CD4-positive, CD25-positive, alpha-beta regulatory T cell (primary cell): ENCODE results near the gene LRMDA. TPM values are rescaled to one million over a fixed set of nuclear protein-coding genes. Genes with fewer than 3 reads are reported as not detected.

Source experiments
- ATAC-seq, 2 donors: fragments of 150-1000 bp; cut with Tn5 transposase; one replicate each; pipeline ENCODE4 v1.10.0; 2021; ENCODE audit warnings: low read depth in 2 of 2, moderate number of reproducible peaks in 2 of 2, moderate library complexity in 1 of 2
- DNase-seq, 3 donors: peaks; one replicate each; pipeline versions ENCODE4 v3.0.0 to v3.0.0-alpha.2; 2012 to 2022; ENCODE audit warnings: mixed read lengths in 1 of 3
- H3K27ac ChIP-seq: one replicate; pipeline ENCODE4 v1.7.0; 2013; ENCODE audit warnings: mild to moderate bottlenecking, low read length; ENCODE audit not compliant: insufficient read depth, poor library complexity, severe bottlenecking
- H3K27me3 ChIP-seq: one replicate; pipeline ENCODE4 v1.7.0; 2013; ENCODE audit warnings: low read length; ENCODE audit not compliant: control insufficient read depth, insufficient read depth
- H3K36me3 ChIP-seq: one replicate; pipeline ENCODE4 v1.7.0; 2013; ENCODE audit warnings: mild to moderate bottlenecking, low read length, moderate library complexity; ENCODE audit not compliant: control insufficient read depth, insufficient read depth
- H3K4me1 ChIP-seq: 2 replicates; pipeline ENCODE4 v1.7.0; 2013; ENCODE audit warnings: mild to moderate bottlenecking, low read length; ENCODE audit not compliant: insufficient read depth, control insufficient read depth, poor library complexity, severe bottlenecking
- H3K4me3 ChIP-seq: one replicate; pipeline ENCODE4 v1.7.0; 2013; ENCODE audit warnings: low read depth, mild to moderate bottlenecking, low read length, moderate library complexity
- H3K9me3 ChIP-seq, 2 experiments: 1 replicate in 1 of 2; 2 replicates in 1 of 2; pipeline ENCODE4 v1.7.0; 2013; ENCODE audit warnings: low read length in 2 of 2, mild to moderate bottlenecking in 1 of 2, moderate library complexity in 1 of 2; ENCODE audit not compliant: control insufficient read depth in 2 of 2
- H3K27ac Mint-ChIP-seq, 3 donors: one replicate each; pipeline ENCODE4 v1.8.0; 2020 to 2022; ENCODE audit warnings: mild to moderate bottlenecking in 3 of 3, mixed read lengths in 3 of 3, moderate library complexity in 2 of 3
- H3K27me3 Mint-ChIP-seq: one replicate; pipeline ENCODE4 v1.8.0; 2022; ENCODE audit warnings: mild to moderate bottlenecking, mixed read lengths
- H3K36me3 Mint-ChIP-seq: one replicate; pipeline ENCODE4 v1.8.0; 2020; ENCODE audit warnings: mixed read lengths
- H3K4me1 Mint-ChIP-seq, 4 donors: one replicate each; pipeline ENCODE4 v1.8.0; 2020 to 2022; ENCODE audit warnings: mixed read lengths in 4 of 4, mild to moderate bottlenecking in 1 of 4
- H3K4me3 Mint-ChIP-seq, 4 donors: one replicate each; pipeline ENCODE4 v1.8.0; 2020 to 2022; ENCODE audit warnings: mild to moderate bottlenecking in 4 of 4, mixed read lengths in 4 of 4, moderate library complexity in 3 of 4
- H3K9me3 Mint-ChIP-seq, 7 donors: one replicate each; pipeline ENCODE4 v1.8.0; 2020 to 2022; ENCODE audit warnings: mixed read lengths in 7 of 7, mild to moderate bottlenecking in 3 of 7, moderate library complexity in 2 of 7
- polyA plus RNA-seq, 4 donors: library from polyadenylated mRNA; unstranded; fragments of 300-500 nt; fragmentation: Illumina TruSeq; gene quantifications; one replicate each; pipeline ENCODE4 v1.2.3, GENCODE V29; 2021
- total RNA-seq: library from RNA; stranded (reverse); gene quantifications from one replicate; pipeline ENCODE4 v1.2.3, GENCODE V29; 2022

Gene LRMDA
- total and polyA plus RNA-seq, 5 donors from 2014 or later = 0.10 TPM; not detected in 4

GRCh38 chr10:75493464-75493863, 62.0 kb downstream of the LRMDA start:
- no peak for ATAC-seq
- Histone ChIP-seq H3K4me3 (no peak overlapping the region), H3K27me3 (no peaks in the 10 kb centered on the region), H3K36me3 (no peaks in the 10 kb centered on the region), H3K9me3 (no peaks in the 10 kb centered on the region), H3K27ac (no peak overlapping the region), H3K4me1 (no peaks in the 10 kb centered on the region)
- H3K27me3 Mint-ChIP-seq = peaks cover 4% of the 10 kb centered on the region
- H3K36me3 Mint-ChIP-seq = no peaks in the 10 kb centered on the region
- no peak overlapping the region for H3K27ac Mint-ChIP-seq
- H3K4me3 Mint-ChIP-seq = no peak overlapping the region
- peaks cover 0 to 4% (median 0%) of the 10 kb centered on the region in 7 donors for H3K9me3 Mint-ChIP-seq
- DNase-seq = no peak
- no peaks in the 10 kb centered on the region for H3K4me1 Mint-ChIP-seq

DNA sequence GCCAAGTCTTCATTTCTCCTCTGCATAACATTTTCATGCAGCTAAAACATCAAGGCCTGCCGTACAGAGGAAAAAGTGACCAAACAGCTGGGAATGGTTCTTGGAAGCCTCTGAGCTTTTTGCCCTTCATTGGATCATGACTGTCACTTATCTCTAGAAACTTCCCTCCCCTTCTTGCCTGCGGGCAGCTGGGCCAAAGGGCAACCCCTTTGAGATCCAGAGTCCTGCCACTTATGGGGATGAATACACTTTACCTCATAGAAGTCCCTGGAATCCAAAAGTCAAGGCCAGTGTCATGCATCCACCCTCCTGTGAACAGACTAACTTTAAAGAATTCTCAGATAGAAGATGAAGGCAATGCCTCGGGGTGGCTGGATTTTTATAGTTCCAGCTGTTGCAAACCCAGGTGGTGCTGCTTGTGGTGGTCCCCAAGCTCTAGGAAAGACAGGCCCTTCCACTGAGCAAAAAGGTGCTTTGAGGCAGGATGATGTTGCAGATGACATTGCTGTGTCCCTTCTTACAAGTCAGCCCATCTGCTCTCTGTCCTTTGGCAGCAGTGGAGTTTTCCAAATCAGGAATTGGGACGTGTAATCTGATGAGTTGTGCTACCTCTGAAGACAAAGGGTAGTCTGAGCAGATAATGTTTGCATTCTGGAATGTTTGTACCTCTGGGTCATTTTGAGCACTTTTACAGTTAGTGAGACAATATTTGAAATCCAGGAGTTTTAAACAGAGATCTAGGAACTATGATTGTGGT, 64.2 kb downstream of the LRMDA start:
- no peaks in the 10 kb centered on the region for H3K4me1 ChIP-seq
- no peaks in the 10 kb centered on the region for H3K9me3 ChIP-seq
- Mint-ChIP-seq H3K4me1 (no peaks in the 10 kb centered on the region), H3K36me3 (no peaks in the 10 kb centered on the region), H3K9me3 (peaks cover 0 to 4% (median 0%) of the 10 kb centered on the region in 7 donors), H3K4me3 (no peak overlapping the region), H3K27ac (no peak overlapping the region), H3K27me3 (peaks cover 4% of the 10 kb centered on the region)
- no peaks in the 10 kb centered on the region for H3K36me3 ChIP-seq
- H3K27me3 ChIP-seq = no peaks in the 10 kb centered on the region
- H3K27ac ChIP-seq = no peak overlapping the region
- H3K4me3 ChIP-seq = no peak overlapping the region
- ATAC-seq (no peak), DNase-seq (no peak)

- Mint-ChIP-seq H3K27me3 (peaks cover 4% of the 10 kb centered on the region), H3K27ac (no peak overlapping the region), H3K9me3 (peaks cover 0 to 4% (median 0%) of the 10 kb centered on the region in 7 donors), H3K4me3 (no peak overlapping the region), H3K36me3 (no peaks in the 10 kb centered on the region), H3K4me1 (no peaks in the 10 kb centered on the region)
- no peak overlapping the region for H3K4me3 ChIP-seq
- ATAC-seq (no peak), DNase-seq (no peak)
- no peaks in the 10 kb centered on the region for H3K4me1 ChIP-seq
- H3K27me3 ChIP-seq = no peaks in the 10 kb centered on the region
- no peaks in the 10 kb centered on the region for H3K9me3 ChIP-seq
- no peak overlapping the region for H3K27ac ChIP-seq
- H3K36me3 ChIP-seq = no peaks in the 10 kb centered on the region
These were observed 64.8 kb downstream of the LRMDA start for GRCh38 chr10:75496191-75496567.

DNA sequence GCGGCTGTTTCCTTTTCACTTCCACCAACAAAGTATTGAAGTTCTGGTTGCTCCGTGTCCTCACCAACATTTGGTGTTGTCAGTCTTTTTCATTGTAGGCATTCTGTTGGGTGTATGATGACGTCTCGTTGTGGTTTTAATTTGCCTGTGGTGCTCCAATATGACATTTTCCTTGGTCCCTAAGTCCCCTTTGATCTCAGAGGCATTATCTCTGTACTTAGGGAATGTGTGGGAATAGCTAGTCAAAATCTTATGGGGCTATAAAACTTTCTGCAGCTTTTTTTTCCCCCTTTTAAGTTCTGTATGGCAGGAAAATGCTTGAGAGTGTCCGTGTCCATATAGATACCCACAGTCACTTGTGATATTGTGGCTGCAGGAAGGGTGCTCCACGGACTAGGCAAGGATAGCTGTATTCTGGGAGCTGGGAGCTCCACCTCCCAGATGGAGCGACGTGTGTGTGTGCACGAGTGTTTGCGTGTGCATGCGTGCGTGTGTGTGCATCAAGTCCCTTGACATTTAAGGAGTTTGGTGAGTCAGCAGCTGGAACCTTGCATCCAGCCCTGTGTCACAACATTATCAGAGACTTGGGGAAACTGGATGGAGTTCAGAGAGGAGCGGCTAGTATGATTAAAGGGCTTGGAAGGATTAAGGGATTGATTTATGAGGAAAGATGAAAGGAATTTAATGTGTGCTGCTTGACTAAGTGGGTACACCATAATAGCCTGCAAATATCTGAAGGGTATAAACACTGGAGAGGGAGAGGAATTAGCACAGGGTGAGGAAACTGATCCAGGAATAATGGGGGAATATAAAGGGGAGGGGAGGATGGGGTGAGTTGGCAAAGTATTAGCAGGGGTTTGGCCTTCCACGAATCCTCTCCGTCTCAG, 66.8 kb downstream of the LRMDA start:
- Histone ChIP-seq H3K9me3 (no peaks in the 10 kb centered on the region), H3K4me3 (no peak overlapping the region), H3K27ac (no peak overlapping the region), H3K27me3 (no peaks in the 10 kb centered on the region), H3K36me3 (no peaks in the 10 kb centered on the region), H3K4me1 (no peaks in the 10 kb centered on the region)
- Mint-ChIP-seq H3K4me3 (no peak overlapping the region), H3K4me1 (no peaks in the 10 kb centered on the region), H3K9me3 (peaks cover 0 to 4% (median 0%) of the 10 kb centered on the region in 7 donors), H3K27ac (no peak overlapping the region), H3K36me3 (no peaks in the 10 kb centered on the region), H3K27me3 (peaks cover 4% of the 10 kb centered on the region)
- DNase-seq (no peak), ATAC-seq (no peak)

- H3K9me3 Mint-ChIP-seq = peaks cover 0 to 4% (median 0%) of the 10 kb centered on the region in 7 donors
- peaks cover 4% of the 10 kb centered on the region for H3K27me3 Mint-ChIP-seq
- no peak overlapping the region for H3K4me3 ChIP-seq
- no peak overlapping the region for H3K27ac Mint-ChIP-seq
- no peak overlapping the region for H3K27ac ChIP-seq
- H3K9me3 ChIP-seq = no peaks in the 10 kb centered on the region
- no peaks in the 10 kb centered on the region for H3K36me3 Mint-ChIP-seq
- no peaks in the 10 kb centered on the region for H3K4me1 Mint-ChIP-seq
- no peaks in the 10 kb centered on the region for H3K4me1 ChIP-seq
- no peak overlapping the region for H3K4me3 Mint-ChIP-seq
- no peak for DNase-seq
- no peaks in the 10 kb centered on the region for H3K36me3 ChIP-seq
- H3K27me3 ChIP-seq = no peaks in the 10 kb centered on the region
- no peak for ATAC-seq
These were observed 67.5 kb downstream of the LRMDA start for GRCh38 chr10:75498884-75499350.

- no peak for DNase-seq
- Histone ChIP-seq H3K36me3 (no peaks in the 10 kb centered on the region), H3K4me1 (no peaks in the 10 kb centered on the region), H3K27me3 (peaks cover 3% of the 10 kb centered on the region), H3K9me3 (no peaks in the 10 kb centered on the region), H3K4me3 (no peak overlapping the region), H3K27ac (no peak overlapping the region)
- no peak overlapping the region for H3K27ac Mint-ChIP-seq
- no peak for ATAC-seq
- peaks cover 4% of the 10 kb centered on the region for H3K27me3 Mint-ChIP-seq
- H3K36me3 Mint-ChIP-seq = no peaks in the 10 kb centered on the region
- peaks cover 0 to 4% (median 0%) of the 10 kb centered on the region in 7 donors for H3K9me3 Mint-ChIP-seq
- H3K4me1 Mint-ChIP-seq = no peaks in the 10 kb centered on the region
- no peak overlapping the region for H3K4me3 Mint-ChIP-seq
These were observed 68.2 kb downstream of the LRMDA start for GRCh38 chr10:75499556-75500160.

GRCh38 chr10:75502389-75502788, 71.0 kb downstream of the LRMDA start:
- H3K27me3 Mint-ChIP-seq = no peaks in the 10 kb centered on the region

More at GRCh38 chr10:75502389-75502788, 71.0 kb downstream of the LRMDA start:
- Mint-ChIP-seq H3K27ac (no peak overlapping the region), H3K9me3 (peaks cover 0 to 2% (median 0%) of the 10 kb centered on the region in 7 donors), H3K36me3 (no peaks in the 10 kb centered on the region), H3K4me3 (no peak overlapping the region), H3K4me1 (no peaks in the 10 kb centered on the region)
- H3K4me3 ChIP-seq = no peak overlapping the region
- H3K9me3 ChIP-seq = no peaks in the 10 kb centered on the region
- H3K27me3 ChIP-seq = peaks cover 3% of the 10 kb centered on the region
- H3K27ac ChIP-seq = no peak overlapping the region
- DNase-seq (no peak), ATAC-seq (no peak)
- no peaks in the 10 kb centered on the region for H3K36me3 ChIP-seq
- no peaks in the 10 kb centered on the region for H3K4me1 ChIP-seq
